Measurements from ENCODE around the gene EME1. TPM values are rescaled to one million over a fixed set of nuclear protein-coding genes. Genes with fewer than 3 reads are reported as not detected.

Gene EME1
- total and polyA plus RNA-seq, 2 of the 13 experiments (the other 11 are each of a cell fraction or from before 2014, with no cell fraction given) = 20.7 to 24.6 TPM

- no peak for TF ChIP-seq FOXP4 (CRISPR knock-in tag; IDR thresholded peaks at IDR 0.05)
These were observed 53.4 kb downstream of the EME1 start (continued) for GRCh38 chr17:50426472-50426782.

GRCh38 chr17:50426814-50427787, 54.1 kb downstream of the EME1 start:
- peak overlapping the region; percentile 84 for H3K9ac ChIP-seq (ENCODE audit: insufficient read depth, low read depth, low read length)
- H3K9me3 ChIP-seq (ENCODE audit: low read length) = no peaks in the 10 kb centered on the region
- POLR2A ChIA-PET = interaction anchor here (0.6 to 5.6 kb wide), 10 partner anchors 9 to 292 kb away, joined by 3 to 99 read pairs (median 4); partner anchors contain the start of genes LRRC59, LUC7L3 and RSAD1
- intact Hi-C loops (cut with micrococcal nuclease; ENCODE audit: unreplicated experiment) = no loop called here
- H3K79me2 ChIP-seq (ENCODE audit: insufficient read depth, low read length) = peaks cover 33% of the 10 kb centered on the region
- peak overlapping the region; percentile 74 to 91 (median 90) for H3K4me3 ChIP-seq (replicated peaks in 1 of 3; ENCODE audit: insufficient read depth in 1 of 3, low read depth in 2 of 3, low read length in 3 of 3)
- H3K27ac ChIP-seq (ENCODE audit: extremely low read length, insufficient read depth, low read length) = peak overlapping the region; percentile 83
- CTCF ChIA-PET (ENCODE audit: low intra/inter-chr PET ratio, low total read pairs) = interaction anchor here (1.5 to 4.1 kb wide), 2 partner anchors 29 to 51 kb away, joined by 6 to 20 read pairs; partner anchors contain the start of gene RSAD1
- peak; percentile 78 for DNase-seq (ENCODE audit: low spot score)
- TSS peak; percentile 54 for BruUV-seq (replicated peaks)
- in situ Hi-C loops (cut with HindIII; ENCODE audit: extremely low pct_ligation_motif_present, low pct_unique_long_range_greater_than_20kb) = no loop called here
- no peaks in the 10 kb centered on the region; a peak in 1 of 5 replicates for H3K36me3 ChIP-seq (replicated peaks in 1 of 2; ENCODE audit: control insufficient read depth in 1 of 2, insufficient read depth in 2 of 2, low read length in 2 of 2)
- peak overlapping the region; percentile 99 for H3K4me2 ChIP-seq (ENCODE audit: low read depth, low read length)
- H3K4me1 ChIP-seq (ENCODE audit: insufficient read depth, low read length) = peaks cover 92% of the 10 kb centered on the region
- no peaks in the 10 kb centered on the region; a peak in 1 of 5 replicates for H3K27me3 ChIP-seq (ENCODE audit: control insufficient read depth in 1 of 2, insufficient read depth in 2 of 2, low read length in 2 of 2)
- peak; percentile 57 for FAIRE-seq
- H4K20me1 ChIP-seq (ENCODE audit: insufficient read depth, low read length) = no peaks in the 10 kb centered on the region
- H2AFZ ChIP-seq (ENCODE audit: low read length) = peak overlapping the region; percentile 10
- ATAC-seq = peak; percentile 67
- 6% methylated on average over 4 of the region's 4 CpGs for WGBS (ENCODE audit: low lambda C conversion rate)
- TF ChIP-seq HNRNPL (IDR thresholded peaks at IDR 0.05; ENCODE audit: low read depth, low read length) = no peak
- TF ChIP-seq FOXK2 (IDR thresholded peaks at IDR 0.05) = no peak
- no peak for TF ChIP-seq MIER3 (CRISPR knock-in tag; IDR thresholded peaks at IDR 0.05; ENCODE audit: borderline replicate concordance)
- no peak for TF ChIP-seq BRCA1 (CRISPR knock-in tag; IDR thresholded peaks at IDR 0.05)
- TF ChIP-seq REPIN1 (CRISPR knock-in tag; IDR thresholded peaks at IDR 0.05; ENCODE audit: borderline replicate concordance, low read depth) = peak; percentile 59; the same call in 1 of the 2 replicates
- no peak for TF ChIP-seq GTF2F1 (IDR thresholded peaks at IDR 0.05; ENCODE audit: low read length)
- peak; percentile 83 for TF ChIP-seq TARDBP (CRISPR knock-in tag; IDR thresholded peaks at IDR 0.05)
- peak; percentile 47; the same call in 1 of the 2 replicates for TF ChIP-seq RXRB (CRISPR knock-in tag; IDR thresholded peaks at IDR 0.05; ENCODE audit: borderline replicate concordance)
- no peak for TF ChIP-seq CREBL2 (CRISPR knock-in tag; IDR thresholded peaks at IDR 0.05; ENCODE audit: borderline replicate concordance)
- peak; percentile 17 for TF ChIP-seq TEAD3 (CRISPR knock-in tag; optimal IDR thresholded peaks at IDR 0.05; ENCODE audit: borderline replicate concordance)
- TF ChIP-seq ZSCAN9 (CRISPR knock-in tag; IDR thresholded peaks at IDR 0.05; ENCODE audit: borderline replicate concordance) = no peak
- no peak for TF ChIP-seq ZNF766 (CRISPR knock-in tag; IDR thresholded peaks at IDR 0.05; ENCODE audit: borderline replicate concordance)
- no peak for TF ChIP-seq ZNF782 (CRISPR knock-in tag; IDR thresholded peaks at IDR 0.05; ENCODE audit: borderline replicate concordance)
- TF ChIP-seq ZSCAN29 (CRISPR knock-in tag; conservative IDR thresholded peaks at IDR 0.05) = no peak
- TF ChIP-seq SP5 (CRISPR knock-in tag; IDR thresholded peaks at IDR 0.05; ENCODE audit: borderline replicate concordance, low read depth) = peak; percentile 30; the same call in 1 of the 2 replicates
- TF ChIP-seq WIZ (CRISPR knock-in tag; IDR thresholded peaks at IDR 0.05) = no peak
- TF ChIP-seq TFE3 (CRISPR knock-in tag; IDR thresholded peaks at IDR 0.05) = 0 out of 2 replicates have a peak, but pooled peaks have one; percentile 16
- TF ChIP-seq ZNF17 (CRISPR knock-in tag; IDR thresholded peaks at IDR 0.05) = no peak
